HepG2 (cell line): ENCODE measurements around the gene RBBP9.

Experiments used
- CHD2 ChIP-seq: IDR thresholded peaks from 2 replicates; pipeline ENCODE4 v1.6.1; 2011; ENCODE audit warnings: low read depth, low read length, improper control_type of control experiment
- CTCF ChIP-seq: sonication (generic); formaldehyde crosslinking; IDR thresholded peaks from 2 replicates; pipeline ENCODE4 v1.5.0; 2020; ENCODE audit warnings: mild to moderate bottlenecking, missing genetic modification reagents, moderate library complexity
- RFX1 ChIP-seq: fragments of 450-650 bp; IDR thresholded peaks from 2 replicates; pipeline ENCODE4 v1.6.1; 2017
- SP2 ChIP-seq: sonication (generic); formaldehyde crosslinking; IDR thresholded peaks from 2 replicates; pipeline ENCODE4 v1.5.1; 2020; ENCODE audit warnings: mild to moderate bottlenecking, missing genetic modification reagents
- ZNF784 ChIP-seq: sonication (generic); formaldehyde crosslinking; IDR thresholded peaks from 2 replicates; pipeline ENCODE4 v1.5.1; 2020; ENCODE audit warnings: missing genetic modification reagents, mild to moderate bottlenecking, borderline replicate concordance
- ZZZ3 ChIP-seq: sonication (generic); formaldehyde crosslinking; IDR thresholded peaks from 2 replicates; pipeline ENCODE4 v1.4.0; 2020; ENCODE audit warnings: missing genetic modification reagents, mild to moderate bottlenecking, borderline replicate concordance

GRCh38 chr20:18523066-18523465 lies 26.0 kb upstream of the RBBP9 start:
- no peak for TF ChIP-seq CHD2
- TF ChIP-seq RFX1: no peak
- TF ChIP-seq CTCF: no peak
- no peak for TF ChIP-seq ZNF784 (CRISPR knock-in tag)
- no peak for TF ChIP-seq ZZZ3 (CRISPR knock-in tag)
- TF ChIP-seq SP2 (CRISPR knock-in tag): no peak
